ENCODE results near the gene SORCS1. TPM values are rescaled to one million over a fixed set of nuclear protein-coding genes. Genes with fewer than 3 reads are reported as not detected.

SORCS1 gene
- total and polyA plus RNA-seq, 4 donors, result 0.08 to 0.21 (median 0.09) TPM; not detected in 1

DNA sequence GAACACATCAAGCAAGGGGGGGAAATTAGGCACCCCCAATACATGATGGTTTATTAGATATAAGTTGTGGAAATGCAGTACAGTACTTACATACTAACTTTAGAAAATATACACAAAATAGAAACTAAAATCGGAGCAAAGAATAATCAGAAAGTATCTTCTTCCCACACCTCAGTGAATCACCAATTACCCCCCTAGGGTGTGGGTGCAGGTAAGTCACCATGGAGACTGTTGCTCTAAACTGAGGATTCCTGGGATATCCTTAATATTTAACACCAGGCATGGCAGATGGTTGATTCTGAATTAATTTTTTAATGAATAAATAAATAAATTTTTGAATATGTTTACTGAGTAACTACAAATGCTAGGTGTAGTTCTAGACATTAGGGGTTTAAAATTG, 424.4 kb downstream of the SORCS1 start (continued):
- TF ChIP-seq SP1 (IDR thresholded peaks at IDR 0.05), result no peak
- no peak for TF ChIP-seq FOXA2 (IDR thresholded peaks at IDR 0.05)
- TF ChIP-seq HNF4A (conservative IDR thresholded peaks at IDR 0.05), result no peak

GRCh38 chr10:106734220-106734619, 430.3 kb downstream of the SORCS1 start:
- Histone ChIP-seq H3K9ac (ENCODE audit: low read depth in 1 of 2, low read length in 2 of 2) (no peak overlapping the region), H3K36me3 (ENCODE audit: control insufficient read depth in 4 of 4, insufficient read depth in 3 of 4, low read depth in 1 of 4, low read length in 3 of 4) (no peaks in the 10 kb centered on the region), H3K9me3 (ENCODE audit: control insufficient read depth in 4 of 4, low read length in 3 of 4) (no peaks in the 10 kb centered on the region), H3K4me1 (ENCODE audit: control insufficient read depth in 4 of 4, insufficient read depth in 4 of 4, low read length in 3 of 4) (no peaks in the 10 kb centered on the region), H3K4me3 (ENCODE audit: low read depth in 1 of 3, low read length in 3 of 3) (no peak overlapping the region), H3K27ac (ENCODE audit: low read depth in 1 of 2, low read length in 2 of 2) (no peak overlapping the region), H3K27me3 (ENCODE audit: control insufficient read depth in 4 of 4, insufficient read depth in 4 of 4, low read length in 3 of 4) (no peaks in the 10 kb centered on the region)
- no peak for DNase-seq (ENCODE audit: low spot score)
- TF ChIP-seq EGR1 (IDR thresholded peaks at IDR 0.05; ENCODE audit: low read depth in 2 of 2) (no peak), FOXA2 (IDR thresholded peaks at IDR 0.05) (no peak), NR2F2 (IDR thresholded peaks at IDR 0.05) (no peak), HNF4G (IDR thresholded peaks at IDR 0.05) (no peak), FOXA1 (IDR thresholded peaks at IDR 0.05) (no peak), JUND (IDR thresholded peaks at IDR 0.05) (no peak), SP1 (IDR thresholded peaks at IDR 0.05) (no peak), MAX (IDR thresholded peaks at IDR 0.05) (no peak), REST (IDR thresholded peaks at IDR 0.05) (no peak)
- TF ChIP-seq, protein P1, sequence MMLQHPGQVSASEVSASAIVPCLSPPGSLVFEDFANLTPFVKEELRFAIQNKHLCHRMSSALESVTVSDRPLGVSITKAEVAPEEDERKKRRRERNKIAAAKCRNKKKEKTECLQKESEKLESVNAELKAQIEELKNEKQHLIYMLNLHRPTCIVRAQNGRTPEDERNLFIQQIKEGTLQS (IDR thresholded peaks at IDR 0.05), result no peak

DNA sequence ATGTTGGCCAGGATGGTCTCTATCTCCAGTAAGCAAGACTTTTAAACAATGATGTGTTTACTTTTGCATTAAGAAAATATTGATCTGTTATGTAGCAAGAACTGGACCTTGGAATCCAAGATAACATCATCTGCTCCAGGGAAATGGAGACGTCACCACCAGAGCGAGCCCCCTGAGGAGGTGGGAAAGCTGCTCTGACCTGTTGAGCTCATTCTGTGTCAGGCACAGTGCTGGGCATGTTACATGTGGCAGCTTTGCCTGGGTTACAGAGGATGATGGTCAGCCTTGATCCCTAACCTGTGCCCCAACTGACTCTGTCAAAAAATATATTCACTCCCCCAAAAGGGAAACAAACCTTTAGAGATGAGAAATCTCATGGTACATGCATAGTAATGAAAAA, 436.3 kb downstream of the SORCS1 start:
- TF ChIP-seq TAF1 (conservative IDR thresholded peaks at IDR 0.05) (no peak), FOXA1 (IDR thresholded peaks at IDR 0.05) (no peak), HNF4G (IDR thresholded peaks at IDR 0.05) (no peak)

GRCh38 chr10:106727170-106727569, 437.3 kb downstream of the SORCS1 start:
- H3K9ac ChIP-seq (ENCODE audit: low read depth in 1 of 2, low read length in 2 of 2), result no peak overlapping the region
- H3K27me3 ChIP-seq (ENCODE audit: control insufficient read depth in 4 of 4, insufficient read depth in 4 of 4, low read length in 3 of 4), result no peaks in the 10 kb centered on the region
- 96% methylated on average over 1 of the region's 1 CpG for WGBS
- no peaks in the 10 kb centered on the region for H3K9me3 ChIP-seq (ENCODE audit: control insufficient read depth in 4 of 4, low read length in 3 of 4)
- no peak for DNase-seq (ENCODE audit: low spot score)
- H3K36me3 ChIP-seq (ENCODE audit: control insufficient read depth in 4 of 4, insufficient read depth in 3 of 4, low read depth in 1 of 4, low read length in 3 of 4), result no peaks in the 10 kb centered on the region
- H3K4me1 ChIP-seq (ENCODE audit: control insufficient read depth in 4 of 4, insufficient read depth in 4 of 4, low read length in 3 of 4), result peaks cover 0 to 3% (median 0%) of the 10 kb centered on the region in 4 donors
- H3K27ac ChIP-seq (ENCODE audit: low read depth in 1 of 2, low read length in 2 of 2), result no peak overlapping the region
- TF ChIP-seq SP1 (IDR thresholded peaks at IDR 0.05), result no peak
- no peak for TF ChIP-seq YY1 (IDR thresholded peaks at IDR 0.05)
- TF ChIP-seq TAF1 (conservative IDR thresholded peaks at IDR 0.05), result no peak
- TF ChIP-seq HNF4G (IDR thresholded peaks at IDR 0.05), result no peak
- TF ChIP-seq NR2F2 (IDR thresholded peaks at IDR 0.05), result no peak
- no peak for TF ChIP-seq RAD21 (IDR thresholded peaks at IDR 0.05)
- TF ChIP-seq MAX (IDR thresholded peaks at IDR 0.05), result no peak
- no peak for TF ChIP-seq FOXA1 (IDR thresholded peaks at IDR 0.05)
- TF ChIP-seq, protein P1 (IDR thresholded peaks at IDR 0.05), result no peak
- no peak for TF ChIP-seq FOXA2 (IDR thresholded peaks at IDR 0.05)
- TF ChIP-seq GABPA (IDR thresholded peaks at IDR 0.05 in 1 of 2, conservative IDR thresholded peaks at IDR 0.05 in 1 of 2), result no peak
- H3K4me3 ChIP-seq (ENCODE audit: low read depth in 1 of 3, low read length in 3 of 3), result no peak overlapping the region

More for the DNA sequence above, 436.3 kb downstream of the SORCS1 start:
- H3K9ac ChIP-seq (ENCODE audit: low read depth in 1 of 2, low read length in 2 of 2), result no peak overlapping the region
- H3K36me3 ChIP-seq (ENCODE audit: control insufficient read depth in 4 of 4, insufficient read depth in 3 of 4, low read depth in 1 of 4, low read length in 3 of 4), result no peaks in the 10 kb centered on the region
- WGBS, result 24% methylated on average over 2 of the region's 2 CpGs
- H3K4me3 ChIP-seq (ENCODE audit: low read depth in 1 of 3, low read length in 3 of 3), result no peak overlapping the region
- H3K4me1 ChIP-seq (ENCODE audit: control insufficient read depth in 4 of 4, insufficient read depth in 4 of 4, low read length in 3 of 4), result peaks cover 0 to 3% (median 0%) of the 10 kb centered on the region in 4 donors
- no peaks in the 10 kb centered on the region for H3K9me3 ChIP-seq (ENCODE audit: control insufficient read depth in 4 of 4, low read length in 3 of 4)
- H3K27me3 ChIP-seq (ENCODE audit: control insufficient read depth in 4 of 4, insufficient read depth in 4 of 4, low read length in 3 of 4), result no peaks in the 10 kb centered on the region
- DNase-seq (ENCODE audit: low spot score), result no peak
- H3K27ac ChIP-seq (ENCODE audit: low read depth in 1 of 2, low read length in 2 of 2), result no peak overlapping the region
